CD4-positive, alpha-beta T cell treated with Interleukin-15 for 4 hours (primary cell): Measurements from ENCODE around the gene RMND5B.
"Not testable (repeated sequence)": the region's sequence is repeated elsewhere in the genome, so short reads cannot be mapped to it uniquely, and the experiment has no call there.

ENCODE experiments used
- DNase-seq: peaks from one replicate; pipeline ENCODE4 v3.0.0-alpha.2; 2020; ENCODE audit warnings: low spot score

The RMND5B gene

GRCh38 chr5:178174456-178174855 is 43.6 kb downstream of the RMND5B start:
- no peak for DNase-seq

GRCh38 chr5:178176791-178177190 is 46.0 kb downstream of the RMND5B start:
- DNase-seq = no peak

GRCh38 chr5:178177569-178177968 is 46.8 kb downstream of the RMND5B start:
- DNase-seq = no peak

- no peak for DNase-seq
Measured at GRCh38 chr5:178180141-178180863, 49.5 kb downstream of the RMND5B start.

- DNase-seq = no peak
Measured at GRCh38 chr5:178182158-178182876, 51.5 kb downstream of the RMND5B start.

GRCh38 chr5:178186427-178186826 is 55.6 kb downstream of the RMND5B start:
- no peak for DNase-seq

GRCh38 chr5:178187014-178187413 is 56.2 kb downstream of the RMND5B start, which contains the start of gene GMCL2:
GMCL2 (minus strand) TSS chr5:178187371; CDS start chr5:178187299, 72 bp downstream.
- DNase-seq = no peak

- no peak for DNase-seq
Measured at GRCh38 chr5:178189433-178189832, 58.6 kb downstream of the RMND5B start.

GRCh38 chr5:178191661-178192060 is 60.8 kb downstream of the RMND5B start:
- DNase-seq = no peak

- no peak for DNase-seq
Measured at GRCh38 chr5:178192244-178192643, 61.4 kb downstream of the RMND5B start.

GRCh38 chr5:178192787-178193186 is 62.0 kb downstream of the RMND5B start:
- DNase-seq = no peak

GRCh38 chr5:178193251-178193809 is 62.5 kb downstream of the RMND5B start:
- DNase-seq = no peak

GRCh38 chr5:178194026-178194425 is 63.2 kb downstream of the RMND5B start:
- no peak for DNase-seq

- no peak for DNase-seq
Measured at GRCh38 chr5:178196281-178196812, 65.5 kb downstream of the RMND5B start.

- DNase-seq = no peak
Measured at GRCh38 chr5:178196986-178197385, 66.2 kb downstream of the RMND5B start.

GRCh38 chr5:178198151-178198550 is 67.3 kb downstream of the RMND5B start:
- DNase-seq = not testable (repeated sequence)

GRCh38 chr5:178198706-178199105 is 67.9 kb downstream of the RMND5B start:
- no peak for DNase-seq

- no peak for DNase-seq
Measured at GRCh38 chr5:178199581-178200434, 69.0 kb downstream of the RMND5B start.
